Brain microvascular endothelial cell (primary cell): ENCODE measurements around the gene ZFYVE9.
A peak's percentile ranks its signal among the peaks of the same experiment; 100 is the strongest.
"Not testable (repeated sequence)": the region's sequence is repeated elsewhere in the genome, so short reads cannot be mapped to it uniquely, and the experiment has no call there.

Experiments
- DNase-seq: peaks from one replicate; pipeline ENCODE4 v3.0.0-alpha.2; 2020
- H3K27ac ChIP-seq: fragments of 250-450 bp; sonication (Bioruptor Pico); 2 replicates; pipeline ENCODE4 v1.5.1; 2020; ENCODE audit warnings: mild to moderate bottlenecking, moderate library complexity
- H3K27me3 ChIP-seq: fragments of 250-450 bp; sonication (Bioruptor Pico); replicated peaks from 2 replicates; pipeline ENCODE4 v1.5.1; 2020; ENCODE audit warnings: mild to moderate bottlenecking
- H3K36me3 ChIP-seq: fragments of 250-450 bp; sonication (Bioruptor Pico); replicated peaks from 2 replicates; pipeline ENCODE4 v1.5.1; 2020; ENCODE audit warnings: mild to moderate bottlenecking
- H3K4me3 ChIP-seq: 2 replicates; pipeline ENCODE4 v1.5.1; 2011; ENCODE audit warnings: low read depth, mild to moderate bottlenecking, control low read depth, low read length, moderate library complexity
- CTCF ChIP-seq: IDR thresholded peaks from 2 replicates; pipeline ENCODE4 v1.5.1; 2011; ENCODE audit warnings: low read depth, mild to moderate bottlenecking, moderate library complexity, low read length, control low read depth, inconsistent platforms; ENCODE audit errors: missing control alignments
- in situ Hi-C: cut with HindIII; loops from 2 replicates; pipeline ENCODE4 v1.10.0; 2017; ENCODE audit warnings: low sequenced_read_pairs, low pct_ligation_motif_present

The ZFYVE9 gene

GRCh38 chr1:52141513-52142219, at the start of gene ZFYVE9:
TSS of gene ZFYVE9 (plus strand) at chr1:52142089. CDS start at chr1:52233207, 91,118 bp downstream.
- Histone ChIP-seq H3K36me3 (no peaks in the 10 kb centered on the region), H3K27ac (peak within 1 kb of the TSS; percentile 82), H3K27me3 (no peaks in the 10 kb centered on the region), H3K4me3 (peak within 1 kb of the TSS; percentile 79)
- DNase-seq, result peak; percentile 36
- TF ChIP-seq CTCF, result peak; percentile 51
- in situ Hi-C loops, result loop anchor here (25.0 kb wide), 1 partner anchor 146 kb away; no protein-coding TSS in a partner anchor

- H3K27ac ChIP-seq, in situ Hi-C loops, H3K4me3 ChIP-seq, H3K27me3 ChIP-seq, DNase-seq, H3K36me3 ChIP-seq: not testable (repeated sequence)
These were observed 47.6 kb upstream of the ZFYVE9 start for GRCh38 chr1:52094300-52094699.

GRCh38 chr1:52096216-52096615, 45.7 kb upstream of the ZFYVE9 start:
- no peak for DNase-seq
- no peaks in the 10 kb centered on the region for H3K36me3 ChIP-seq
- H3K27me3 ChIP-seq, result no peaks in the 10 kb centered on the region
- in situ Hi-C loops, result no loop called here
- no peak for TF ChIP-seq CTCF
- no peak overlapping the region for H3K27ac ChIP-seq
- no peak overlapping the region for H3K4me3 ChIP-seq

- Histone ChIP-seq H3K36me3 (no peaks in the 10 kb centered on the region), H3K27ac (no peak overlapping the region), H3K4me3 (no peak overlapping the region), H3K27me3 (no peaks in the 10 kb centered on the region)
- no peak for DNase-seq
- in situ Hi-C loops, result no loop called here
- TF ChIP-seq CTCF, result no peak
These were observed 43.6 kb upstream of the ZFYVE9 start for GRCh38 chr1:52098139-52098871.

GRCh38 chr1:52102336-52103013, 39.4 kb upstream of the ZFYVE9 start:
- H3K27me3 ChIP-seq, result no peaks in the 10 kb centered on the region
- H3K4me3 ChIP-seq, result no peak overlapping the region
- in situ Hi-C loops, result no loop called here
- no peaks in the 10 kb centered on the region for H3K36me3 ChIP-seq
- DNase-seq, result no peak
- no peak overlapping the region for H3K27ac ChIP-seq
- TF ChIP-seq CTCF, result no peak

GRCh38 chr1:52111492-52111891, 30.4 kb upstream of the ZFYVE9 start:
- no peaks in the 10 kb centered on the region for H3K36me3 ChIP-seq
- no peak overlapping the region for H3K27ac ChIP-seq
- no peak overlapping the region for H3K4me3 ChIP-seq
- no peak for DNase-seq
- no peak for TF ChIP-seq CTCF
- in situ Hi-C loops, result no loop called here
- no peaks in the 10 kb centered on the region for H3K27me3 ChIP-seq
